DMS153 treated with DMSO at 0.1 percent for 48 hours (cell line): ENCODE data around the gene CPLX1.

Source experiments
- DNase-seq: peaks from one replicate; lab custom pipeline; 2025; ENCODE audit not compliant: unreplicated experiment; lab: John Stamatoyannopoulos, UW

CPLX1 gene

GRCh38 chr4:833731-834367 lies 7.9 kb upstream of the CPLX1 start:
- DNase-seq, result no peak

GRCh38 chr4:833156-833555 lies 7.2 kb upstream of the CPLX1 start:
- DNase-seq, result no peak

GRCh38 chr4:832536-832935 lies 6.6 kb upstream of the CPLX1 start:
- DNase-seq, result no peak

- DNase-seq, result no peak
These were observed 6.2 kb upstream of the CPLX1 start for GRCh38 chr4:832108-832507.

GRCh38 chr4:831483-831805 lies 5.5 kb upstream of the CPLX1 start:
- DNase-seq, result no peak

- DNase-seq, result no peak
These were observed 4.9 kb upstream of the CPLX1 start for GRCh38 chr4:830601-831482.

GRCh38 chr4:829761-830600 lies 4.1 kb upstream of the CPLX1 start:
- no peak for DNase-seq

GRCh38 chr4:829291-829690 lies 3.4 kb upstream of the CPLX1 start:
- no peak for DNase-seq

GRCh38 chr4:828641-829271 lies 2.8 kb upstream of the CPLX1 start:
- DNase-seq, result no peak

GRCh38 chr4:827209-828081 lies 1.5 kb upstream of the CPLX1 start:
- no peak for DNase-seq

GRCh38 chr4:826508-827208 lies 729 bp upstream of the CPLX1 start:
- no peak for DNase-seq

GRCh38 chr4:825063-825970 lies 612 bp downstream of the CPLX1 start:
- DNase-seq, result no peak

GRCh38 chr4:824461-825062 lies 1.4 kb downstream of the CPLX1 start:
- DNase-seq, result no peak

GRCh38 chr4:823761-824460 lies 2.0 kb downstream of the CPLX1 start:
- DNase-seq, result no peak

- no peak for DNase-seq
These were observed 2.7 kb downstream of the CPLX1 start for GRCh38 chr4:823176-823760.

- DNase-seq, result no peak
These were observed 3.4 kb downstream of the CPLX1 start for GRCh38 chr4:822361-823175.

GRCh38 chr4:821631-822030 lies 4.3 kb downstream of the CPLX1 start:
- DNase-seq, result no peak
